K562 (cell line): ENCODE measurements around the gene CD22.

Experiments
- BHLHE40 ChIP-seq: IDR thresholded peaks from 2 replicates; pipeline ENCODE4 v1.6.1; 2011; ENCODE audit warnings: low read length, improper control_type of control experiment
- CEBPG ChIP-seq, 3 experiments: fragments of 200-800 bp in 1 of 3; sonication (Bioruptor generic) in 1 of 3; sonication (generic) in 1 of 3; formaldehyde crosslinking in 1 of 3; IDR thresholded peaks in 2 of 3; conservative IDR thresholded peaks in 1 of 3; 2 replicates each; pipeline versions ENCODE4 v1.6.1 to v1.8.0; 2016 to 2022; ENCODE audit warnings: missing compliant biosample characterization in 2 of 3, missing genetic modification characterization in 2 of 3, mild to moderate bottlenecking in 1 of 3, missing genetic modification reagents in 1 of 3
- EP300 ChIP-seq: IDR thresholded peaks from 2 replicates; pipeline ENCODE4 v1.6.1; 2012; ENCODE audit warnings: low read length, improper control_type of control experiment
- KLF10 ChIP-seq: fragments of 250-450 bp; sonication (Bioruptor Pico); IDR thresholded peaks from 2 replicates; pipeline ENCODE4 v1.6.1; 2021; ENCODE audit warnings: matching md5 sums
- KLF6 ChIP-seq: fragments of 250-450 bp; sonication (Bioruptor Pico); IDR thresholded peaks from 2 replicates; pipeline ENCODE4 v1.4.0; 2020; ENCODE audit warnings: mild to moderate bottlenecking, moderate library complexity, borderline replicate concordance
- NRF1 ChIP-seq, 2 experiments: fragments of 450-650 bp; IDR thresholded peaks in 1 of 2; conservative IDR thresholded peaks in 1 of 2; 2 replicates each; pipeline ENCODE4 v1.6.1; 2014; ENCODE audit warnings: mild to moderate bottlenecking in 2 of 2
- POLR2AphosphoS5 ChIP-seq: IDR thresholded peaks from 2 replicates; pipeline ENCODE4 v1.6.1; 2011; ENCODE audit warnings: mild to moderate bottlenecking, low read depth, low read length, moderate library complexity; ENCODE audit not compliant: control insufficient read depth, insufficient read depth
- TEAD1 ChIP-seq, 2 experiments: fragments of 450-650 bp in 1 of 2; sonication (generic) in 1 of 2; formaldehyde crosslinking; IDR thresholded peaks; 2 replicates each; pipeline versions ENCODE4 v1.4.0 to v1.8.0; 2020 to 2022; ENCODE audit warnings: mild to moderate bottlenecking in 2 of 2, missing genetic modification reagents in 1 of 2

DNA sequence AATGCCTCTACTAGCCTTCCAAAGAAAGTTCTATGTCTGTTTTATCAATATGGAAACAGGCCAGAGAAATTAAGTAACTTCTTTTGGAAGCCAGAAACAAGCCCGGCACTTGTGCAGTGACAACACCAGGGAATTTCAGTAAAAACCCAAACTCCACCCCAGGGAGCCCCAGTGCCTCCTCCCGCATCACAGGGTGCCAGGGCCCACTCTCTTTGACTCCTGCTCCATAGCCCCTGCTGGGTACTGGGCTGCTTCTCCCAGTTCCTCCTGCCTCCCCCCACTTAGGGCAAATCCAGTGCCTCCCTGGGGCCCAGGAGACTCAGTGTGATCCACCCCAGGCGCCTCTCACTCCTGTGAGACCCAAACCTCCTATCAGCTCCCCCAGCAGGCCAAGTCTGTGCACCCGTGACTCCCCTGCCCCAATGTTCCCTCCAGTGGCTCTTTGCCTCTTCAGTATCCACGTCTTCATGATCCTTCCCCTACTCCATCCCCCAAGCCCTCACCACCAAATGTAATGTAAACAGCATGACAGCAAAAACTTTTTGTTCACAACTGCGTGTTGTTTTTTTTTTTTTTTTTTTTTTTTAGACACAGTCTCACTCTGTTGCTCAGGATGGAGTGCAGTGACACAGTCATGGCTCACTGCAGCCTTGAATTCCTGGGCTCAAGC lies 26.9 kb downstream of the CD22 start:
- TF ChIP-seq TEAD1 (CRISPR knock-in tag; IDR thresholded peaks at IDR 0.05) (no peak), KLF10 (CRISPR knock-in tag) (no peak), BHLHE40 (no peak), EP300 (no peak), POLR2AphosphoS5 (no peak), KLF6 (CRISPR knock-in tag) (no peak), CEBPG (CRISPR knock-in tag; IDR thresholded peaks at IDR 0.05) (no peak), CEBPG (tag; conservative IDR thresholded peaks at IDR 0.05 in 1 of 2, IDR thresholded peaks at IDR 0.05 in 1 of 2) (no peak), NRF1 (conservative IDR thresholded peaks at IDR 0.05 in 1 of 2, IDR thresholded peaks at IDR 0.05 in 1 of 2) (no peak)
